ENCODE results near the gene SLC13A2.
A peak's percentile ranks its signal among the peaks of the same experiment; 100 is the strongest.

The SLC13A2 gene

DNA sequence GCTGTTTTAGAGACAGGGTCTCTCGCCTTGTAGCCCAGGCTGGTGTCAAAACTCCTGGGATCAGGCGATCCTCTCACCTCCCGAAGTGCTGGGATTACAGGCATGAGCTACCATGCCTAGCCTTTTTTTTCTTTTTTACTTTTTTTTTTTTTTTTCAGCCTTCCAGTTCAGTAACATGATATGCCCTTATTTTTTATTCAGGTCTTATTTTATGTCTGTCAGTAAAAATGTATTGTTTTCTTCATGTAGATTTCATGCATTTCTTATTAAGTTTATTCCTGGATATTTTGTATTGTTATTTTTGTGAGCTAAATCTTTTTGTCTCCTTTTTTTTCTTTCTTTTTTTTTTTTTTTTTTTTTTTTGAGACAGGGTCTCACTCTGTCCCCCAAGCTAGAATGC lies 30.0 kb downstream of the SLC13A2 start:
- no peaks in the 10 kb centered on the region for H3K36me3 ChIP-seq (ENCODE audit: control insufficient read depth in 1 of 2, insufficient read depth in 2 of 2, low read depth in 1 of 2, low read length in 2 of 2)
- no peak overlapping the region for H3K27ac ChIP-seq (ENCODE audit: low read length, poor library complexity, severe bottlenecking)
- no peak overlapping the region for H4K91ac ChIP-seq (ENCODE audit: low read length)
- H3K14ac ChIP-seq (ENCODE audit: low read length in 2 of 2), result no peak overlapping the region
- no peak overlapping the region for H2AFZ ChIP-seq (ENCODE audit: low read depth, low read length)
- DNase-seq, result no peak
- H3K4me1 ChIP-seq (ENCODE audit: control insufficient read depth, insufficient read depth, low read depth, low read length), result peaks cover 3% of the 10 kb centered on the region
- H3K9me3 ChIP-seq (ENCODE audit: control insufficient read depth, low read length), result no peaks in the 10 kb centered on the region
- H3K9ac ChIP-seq (ENCODE audit: low read length), result no peak overlapping the region
- H2BK15ac ChIP-seq (ENCODE audit: low read depth, poor library complexity, severe bottlenecking), result no peak overlapping the region
- WGBS, result 56% methylated on average over 3 of the region's 3 CpGs
- H3K23ac ChIP-seq (ENCODE audit: low read length in 2 of 2), result no peak overlapping the region
- H3K4me2 ChIP-seq (ENCODE audit: low read length, poor library complexity, severe bottlenecking), result no peak overlapping the region
- peaks cover 70% of the 10 kb centered on the region in 2 experiments for H3K27me3 ChIP-seq (ENCODE audit: control insufficient read depth in 1 of 2, insufficient read depth in 1 of 2, low read length in 2 of 2)
- H3K4ac ChIP-seq (ENCODE audit: low read depth in 1 of 2, low read length in 2 of 2), result no peak overlapping the region
- no peaks in the 10 kb centered on the region for H3K79me1 ChIP-seq (replicated peaks; ENCODE audit: low read length, poor library complexity, severe bottlenecking)
- H2BK5ac ChIP-seq (ENCODE audit: low read depth, low read length, poor library complexity, severe bottlenecking), result no peak overlapping the region
- no peak overlapping the region for H2BK120ac ChIP-seq (ENCODE audit: low read depth, low read length)
- no peak overlapping the region for H2BK12ac ChIP-seq (ENCODE audit: low read length in 2 of 2)
- no peak overlapping the region for H4K8ac ChIP-seq (ENCODE audit: low read length)
- H3K4me3 ChIP-seq (ENCODE audit: insufficient read depth in 1 of 2, low read depth in 1 of 2, low read length in 2 of 2), result no peak overlapping the region
- no peak overlapping the region for H3K18ac ChIP-seq (ENCODE audit: low read depth in 1 of 2, low read length in 2 of 2)
- no peak overlapping the region for H2AK5ac ChIP-seq (ENCODE audit: low read length, severe bottlenecking)

DNA sequence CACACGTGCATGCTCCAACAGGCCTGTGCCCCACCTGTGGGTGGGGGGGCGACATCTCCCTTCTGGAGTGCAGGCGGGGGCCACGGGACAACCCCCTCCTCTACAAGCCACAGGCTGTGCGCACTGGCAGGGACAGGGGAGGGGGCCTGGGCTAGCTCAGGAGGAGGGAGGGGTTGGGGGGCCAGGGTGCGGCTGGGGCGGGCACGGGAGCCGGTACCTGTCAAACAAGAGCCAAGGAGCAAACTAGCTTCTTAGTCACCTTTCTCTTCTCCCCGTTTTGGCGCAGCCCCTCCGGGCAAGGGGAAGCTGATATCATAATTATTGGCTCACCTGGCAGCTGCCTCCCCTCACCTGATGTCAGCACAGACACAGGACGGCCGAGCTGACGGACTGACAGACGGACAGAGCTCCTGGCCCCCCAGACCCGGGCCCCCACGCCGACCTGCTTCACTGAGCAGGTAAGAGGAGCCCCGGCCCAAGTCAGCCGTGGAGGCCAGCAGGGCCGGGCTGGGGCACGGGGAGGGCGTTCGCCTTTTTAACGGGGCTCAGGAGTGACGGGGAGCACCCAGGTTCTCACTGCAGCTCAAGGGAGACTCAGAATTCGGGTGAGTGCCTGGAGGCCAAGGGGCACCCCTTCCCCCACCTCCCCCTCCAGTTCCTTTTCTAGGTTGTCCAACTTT lies 32.7 kb downstream of the SLC13A2 start, which contains the start of gene FOXN1:
Gene FOXN1, plus strand, starts transcription at position 363 of the 680 bp plus-strand sequence. CDS start 17,622 bp downstream, outside the sequence.
- Histone ChIP-seq H3K14ac (ENCODE audit: low read length in 2 of 2) (peak within 1 kb of the TSS in 1 of 2 experiments; percentile 68), H3K4me1 (ENCODE audit: control insufficient read depth, insufficient read depth, low read depth, low read length) (peaks cover 4% of the 10 kb centered on the region), H3K79me1 (replicated peaks; ENCODE audit: low read length, poor library complexity, severe bottlenecking) (no peaks in the 10 kb centered on the region), H3K9me3 (ENCODE audit: control insufficient read depth, low read length) (no peaks in the 10 kb centered on the region), H3K27me3 (ENCODE audit: control insufficient read depth in 1 of 2, insufficient read depth in 1 of 2, low read length in 2 of 2) (peaks cover 68 to 72% of the 10 kb centered on the region in 2 experiments), H3K23ac (ENCODE audit: low read length in 2 of 2) (peak within 1 kb of the TSS in 1 of 2 experiments; percentile 84), H3K18ac (ENCODE audit: low read depth in 1 of 2, low read length in 2 of 2) (no peak within 1 kb of the TSS), H2AK5ac (ENCODE audit: low read length, severe bottlenecking) (no peak within 1 kb of the TSS), H2AFZ (ENCODE audit: low read depth, low read length) (no peak within 1 kb of the TSS), H2BK120ac (ENCODE audit: low read depth, low read length) (no peak within 1 kb of the TSS), H2BK12ac (ENCODE audit: low read length in 2 of 2) (no peak within 1 kb of the TSS), H3K9ac (ENCODE audit: low read length) (no peak within 1 kb of the TSS), H4K91ac (ENCODE audit: low read length) (no peak within 1 kb of the TSS), H4K8ac (ENCODE audit: low read length) (no peak within 1 kb of the TSS), H3K27ac (ENCODE audit: low read length, poor library complexity, severe bottlenecking) (no peak within 1 kb of the TSS), H3K36me3 (ENCODE audit: control insufficient read depth in 1 of 2, insufficient read depth in 2 of 2, low read depth in 1 of 2, low read length in 2 of 2) (no peaks in the 10 kb centered on the region), H3K4me3 (ENCODE audit: insufficient read depth in 1 of 2, low read depth in 1 of 2, low read length in 2 of 2) (no peak within 1 kb of the TSS), H2BK15ac (ENCODE audit: low read depth, poor library complexity, severe bottlenecking) (no peak within 1 kb of the TSS), H3K4ac (ENCODE audit: low read depth in 1 of 2, low read length in 2 of 2) (no peak within 1 kb of the TSS), H3K4me2 (ENCODE audit: low read length, poor library complexity, severe bottlenecking) (no peak within 1 kb of the TSS), H2BK5ac (ENCODE audit: low read depth, low read length, poor library complexity, severe bottlenecking) (no peak within 1 kb of the TSS)
- DNase-seq, result no peak
- WGBS, result 88% methylated on average over 23 of the region's 28 CpGs

DNA sequence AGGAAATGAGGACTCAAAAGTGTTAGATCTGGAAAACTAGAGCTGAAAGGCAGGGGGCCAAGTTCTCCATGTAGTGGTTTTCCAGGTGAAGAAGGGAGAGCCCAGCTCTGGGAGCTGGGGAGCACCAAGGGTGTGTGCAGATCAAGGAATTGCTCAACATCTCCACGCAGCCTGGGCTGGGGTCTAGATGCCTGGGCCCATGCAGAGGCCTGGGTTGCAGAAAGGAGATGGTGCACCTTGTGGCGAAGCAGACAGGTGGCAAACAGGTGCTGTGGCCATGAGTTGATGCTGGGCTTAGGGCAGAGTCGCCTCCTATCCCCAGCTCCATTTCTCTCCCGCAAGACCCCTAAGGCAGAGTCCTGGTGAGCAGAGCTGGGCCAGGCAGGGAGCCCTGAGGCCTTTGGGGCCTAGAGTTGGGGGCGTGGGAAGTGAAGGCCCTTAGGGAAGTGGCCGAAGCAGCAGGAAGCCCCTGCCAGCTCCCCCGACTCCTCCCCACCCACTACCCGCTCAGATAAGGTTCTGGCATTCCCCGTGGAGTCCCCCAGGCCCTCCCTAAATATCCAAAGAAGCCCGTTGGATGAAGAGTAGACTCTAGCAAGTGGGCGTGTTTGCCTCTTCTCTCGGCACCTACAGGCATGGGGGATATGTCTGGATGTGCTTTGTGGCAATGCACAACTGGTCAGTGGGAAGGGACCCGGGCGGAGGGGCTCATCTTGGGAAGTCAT lies 33.5 kb downstream of the SLC13A2 start:
- Histone ChIP-seq H3K4me1 (ENCODE audit: control insufficient read depth, insufficient read depth, low read depth, low read length) (peaks cover 4% of the 10 kb centered on the region), H2AFZ (ENCODE audit: low read depth, low read length) (no peak overlapping the region), H3K9me3 (ENCODE audit: control insufficient read depth, low read length) (no peaks in the 10 kb centered on the region), H3K36me3 (ENCODE audit: control insufficient read depth in 1 of 2, insufficient read depth in 2 of 2, low read depth in 1 of 2, low read length in 2 of 2) (no peaks in the 10 kb centered on the region), H3K9ac (ENCODE audit: low read length) (no peak overlapping the region), H3K18ac (ENCODE audit: low read depth in 1 of 2, low read length in 2 of 2) (no peak overlapping the region), H2BK5ac (ENCODE audit: low read depth, low read length, poor library complexity, severe bottlenecking) (no peak overlapping the region), H3K23ac (ENCODE audit: low read length in 2 of 2) (peak overlapping the region in 1 of 2 experiments; percentile 84), H4K91ac (ENCODE audit: low read length) (no peak overlapping the region), H3K4me3 (ENCODE audit: insufficient read depth in 1 of 2, low read depth in 1 of 2, low read length in 2 of 2) (no peak overlapping the region), H4K8ac (ENCODE audit: low read length) (no peak overlapping the region), H3K27ac (ENCODE audit: low read length, poor library complexity, severe bottlenecking) (no peak overlapping the region), H2BK15ac (ENCODE audit: low read depth, poor library complexity, severe bottlenecking) (no peak overlapping the region), H3K27me3 (ENCODE audit: control insufficient read depth in 1 of 2, insufficient read depth in 1 of 2, low read length in 2 of 2) (peaks cover 72 to 76% of the 10 kb centered on the region in 2 experiments), H2BK12ac (ENCODE audit: low read length in 2 of 2) (no peak overlapping the region), H3K4ac (ENCODE audit: low read depth in 1 of 2, low read length in 2 of 2) (no peak overlapping the region), H3K79me1 (replicated peaks; ENCODE audit: low read length, poor library complexity, severe bottlenecking) (no peaks in the 10 kb centered on the region), H2BK120ac (ENCODE audit: low read depth, low read length) (no peak overlapping the region), H3K4me2 (ENCODE audit: low read length, poor library complexity, severe bottlenecking) (no peak overlapping the region), H2AK5ac (ENCODE audit: low read length, severe bottlenecking) (no peak overlapping the region), H3K14ac (ENCODE audit: low read length in 2 of 2) (no peak overlapping the region)
- 81% methylated on average over 9 of the region's 14 CpGs for WGBS
- DNase-seq, result no peak

DNA sequence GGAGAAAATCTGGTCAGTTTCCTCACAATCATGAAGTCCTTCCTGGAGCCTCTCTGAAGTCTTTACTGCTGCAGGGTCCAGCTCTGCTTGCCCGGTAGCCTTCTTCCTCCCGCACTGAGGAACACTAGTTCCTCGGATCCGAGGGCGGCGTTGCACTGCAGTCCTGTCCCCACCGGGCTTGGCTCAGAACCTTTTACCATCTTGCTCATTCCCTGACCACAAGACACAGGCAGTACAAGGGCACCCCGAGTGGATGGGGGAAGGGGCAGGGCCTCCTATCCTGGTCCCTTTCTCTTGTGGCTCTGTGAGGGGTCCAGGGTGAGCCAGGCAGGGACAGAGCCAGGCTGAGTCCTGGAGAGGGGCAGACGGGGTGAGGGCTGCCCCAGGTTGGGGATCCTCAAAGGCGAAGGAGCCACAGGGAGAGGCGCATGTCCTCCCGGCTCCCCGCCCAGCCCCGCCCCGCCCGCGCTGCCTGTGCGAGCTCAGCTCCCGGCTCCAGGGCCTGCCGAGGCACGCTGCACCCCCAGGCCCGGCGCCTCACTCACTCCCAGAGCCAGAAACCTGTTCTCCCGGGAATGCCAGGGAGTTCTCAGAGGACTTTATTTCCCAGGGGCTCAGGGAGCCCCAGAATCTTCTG lies 34.2 kb downstream of the SLC13A2 start:
- H3K4me1 ChIP-seq (ENCODE audit: control insufficient read depth, insufficient read depth, low read depth, low read length), result peaks cover 4% of the 10 kb centered on the region
- H3K4me3 ChIP-seq (ENCODE audit: insufficient read depth in 1 of 2, low read depth in 1 of 2, low read length in 2 of 2), result no peak overlapping the region
- no peaks in the 10 kb centered on the region for H3K79me1 ChIP-seq (replicated peaks; ENCODE audit: low read length, poor library complexity, severe bottlenecking)
- no peak overlapping the region for H3K4ac ChIP-seq (ENCODE audit: low read depth in 1 of 2, low read length in 2 of 2)
- H4K8ac ChIP-seq (ENCODE audit: low read length), result no peak overlapping the region
- H2AFZ ChIP-seq (ENCODE audit: low read depth, low read length), result no peak overlapping the region
- no peak overlapping the region for H4K91ac ChIP-seq (ENCODE audit: low read length)
- no peak overlapping the region for H3K14ac ChIP-seq (ENCODE audit: low read length in 2 of 2)
- no peak overlapping the region for H3K9ac ChIP-seq (ENCODE audit: low read length)
- DNase-seq, result no peak
- H3K23ac ChIP-seq (ENCODE audit: low read length in 2 of 2), result no peak overlapping the region
- no peak overlapping the region for H3K18ac ChIP-seq (ENCODE audit: low read depth in 1 of 2, low read length in 2 of 2)
- H2BK12ac ChIP-seq (ENCODE audit: low read length in 2 of 2), result no peak overlapping the region
- no peak overlapping the region for H2BK120ac ChIP-seq (ENCODE audit: low read depth, low read length)
- no peak overlapping the region for H2AK5ac ChIP-seq (ENCODE audit: low read length, severe bottlenecking)
- no peaks in the 10 kb centered on the region for H3K36me3 ChIP-seq (ENCODE audit: control insufficient read depth in 1 of 2, insufficient read depth in 2 of 2, low read depth in 1 of 2, low read length in 2 of 2)
- H3K4me2 ChIP-seq (ENCODE audit: low read length, poor library complexity, severe bottlenecking), result no peak overlapping the region
- H2BK15ac ChIP-seq (ENCODE audit: low read depth, poor library complexity, severe bottlenecking), result no peak overlapping the region
- H3K27ac ChIP-seq (ENCODE audit: low read length, poor library complexity, severe bottlenecking), result no peak overlapping the region
- WGBS, result 49% methylated on average over 24 of the region's 24 CpGs
- H3K27me3 ChIP-seq (ENCODE audit: control insufficient read depth in 1 of 2, insufficient read depth in 1 of 2, low read length in 2 of 2), result peaks cover 78 to 84% of the 10 kb centered on the region in 2 experiments
- no peak overlapping the region for H2BK5ac ChIP-seq (ENCODE audit: low read depth, low read length, poor library complexity, severe bottlenecking)
- no peaks in the 10 kb centered on the region for H3K9me3 ChIP-seq (ENCODE audit: control insufficient read depth, low read length)
